NCI-H460 (cell line): ENCODE results near the gene RASSF4. TPM values are rescaled to one million over a fixed set of nuclear protein-coding genes. Genes with fewer than 3 reads are reported as not detected.

ENCODE experiments used
- DNase-seq: peaks from one replicate; pipeline ENCODE4 v3.0.0-alpha.2; 2016; ENCODE audit warnings: low read depth; ENCODE audit errors: extremely low read depth
- total RNA-seq: library from RNA; depleted of rRNA; stranded (reverse); fragments of >200 nt; shearing (Covaris generic); gene quantifications from 2 replicates; pipeline ENCODE4 v1.2.3, GENCODE V29; 2014

The RASSF4 gene
- total RNA-seq, 1 experiment from 2014 or later: 0.94 TPM

- DNase-seq: no peak
Observed at GRCh38 chr10:44973323-44974081, 13.9 kb downstream of the RASSF4 start.

GRCh38 chr10:44974082-44974627 lies 14.6 kb downstream of the RASSF4 start:
- DNase-seq: no peak

GRCh38 chr10:44974628-44975430 lies 15.2 kb downstream of the RASSF4 start:
- peak; percentile 56 for DNase-seq

- DNase-seq: no peak
Observed at GRCh38 chr10:44975431-44976331, 16.1 kb downstream of the RASSF4 start.

- DNase-seq: no peak
Observed at GRCh38 chr10:44976352-44977198, 17.0 kb downstream of the RASSF4 start.

- DNase-seq: no peak
Observed at GRCh38 chr10:44977287-44978212, 17.9 kb downstream of the RASSF4 start.

GRCh38 chr10:44978213-44978569 lies 18.6 kb downstream of the RASSF4 start:
- DNase-seq: no peak

GRCh38 chr10:44978570-44979280 lies 19.1 kb downstream of the RASSF4 start, which contains the start of gene DEPP1:
TSS of gene DEPP1 (minus strand) at chr10:44978809. CDS start at chr10:44978030, 779 bp downstream.
- DNase-seq: peak; percentile 85

- DNase-seq: no peak
Observed at GRCh38 chr10:44979281-44980191, 19.9 kb downstream of the RASSF4 start.

GRCh38 chr10:44980309-44981171 lies 20.9 kb downstream of the RASSF4 start:
- no peak for DNase-seq

GRCh38 chr10:44981172-44982113 lies 21.8 kb downstream of the RASSF4 start:
- peak; percentile 73 for DNase-seq

- no peak for DNase-seq
Observed at GRCh38 chr10:44982114-44982460, 22.5 kb downstream of the RASSF4 start.

- DNase-seq: no peak
Observed at GRCh38 chr10:44982496-44982895, 22.9 kb downstream of the RASSF4 start.

- no peak for DNase-seq
Observed at GRCh38 chr10:44983066-44983894, 23.7 kb downstream of the RASSF4 start.
